Measurements from ENCODE around the gene LSM7.

The LSM7 gene

DNA sequence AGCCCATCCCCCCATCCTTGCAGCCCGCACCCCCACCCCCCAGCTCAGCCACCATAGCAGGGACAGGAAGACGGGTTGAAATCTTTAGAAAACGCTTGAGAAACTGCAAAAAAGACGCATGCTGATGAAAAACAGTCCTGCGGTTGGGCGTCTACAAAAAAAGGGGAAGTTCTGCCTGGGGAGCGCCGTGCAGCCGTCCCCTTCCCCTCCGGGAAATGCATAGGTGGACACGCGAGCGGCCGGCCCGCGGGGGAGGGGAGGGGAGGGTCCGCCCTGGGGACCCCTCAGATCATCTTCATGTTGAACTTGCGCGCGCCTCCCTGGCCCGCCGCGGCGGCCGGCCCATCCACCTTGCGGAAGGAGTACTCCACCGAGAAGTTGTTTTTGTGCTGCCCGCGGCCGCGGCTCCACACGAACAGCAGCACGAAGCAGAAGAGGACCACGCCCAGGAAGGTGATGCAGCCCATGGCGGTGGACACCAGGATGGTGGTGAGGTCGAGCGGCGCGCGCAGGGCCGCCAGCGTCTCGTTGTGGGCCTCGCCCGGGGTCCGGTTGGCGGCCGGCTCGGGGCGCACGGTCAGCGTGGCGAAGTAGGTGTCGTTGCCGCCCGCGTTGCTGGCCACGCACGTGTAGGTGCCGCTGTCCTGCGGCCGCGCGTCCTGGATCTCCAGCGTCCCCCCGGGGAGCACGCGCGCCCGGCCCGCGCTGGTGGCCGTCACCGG is 38.5 kb downstream of the LSM7 start:
- DNase-seq (ENCODE audit: low spot score): peak; percentile 92

DNA sequence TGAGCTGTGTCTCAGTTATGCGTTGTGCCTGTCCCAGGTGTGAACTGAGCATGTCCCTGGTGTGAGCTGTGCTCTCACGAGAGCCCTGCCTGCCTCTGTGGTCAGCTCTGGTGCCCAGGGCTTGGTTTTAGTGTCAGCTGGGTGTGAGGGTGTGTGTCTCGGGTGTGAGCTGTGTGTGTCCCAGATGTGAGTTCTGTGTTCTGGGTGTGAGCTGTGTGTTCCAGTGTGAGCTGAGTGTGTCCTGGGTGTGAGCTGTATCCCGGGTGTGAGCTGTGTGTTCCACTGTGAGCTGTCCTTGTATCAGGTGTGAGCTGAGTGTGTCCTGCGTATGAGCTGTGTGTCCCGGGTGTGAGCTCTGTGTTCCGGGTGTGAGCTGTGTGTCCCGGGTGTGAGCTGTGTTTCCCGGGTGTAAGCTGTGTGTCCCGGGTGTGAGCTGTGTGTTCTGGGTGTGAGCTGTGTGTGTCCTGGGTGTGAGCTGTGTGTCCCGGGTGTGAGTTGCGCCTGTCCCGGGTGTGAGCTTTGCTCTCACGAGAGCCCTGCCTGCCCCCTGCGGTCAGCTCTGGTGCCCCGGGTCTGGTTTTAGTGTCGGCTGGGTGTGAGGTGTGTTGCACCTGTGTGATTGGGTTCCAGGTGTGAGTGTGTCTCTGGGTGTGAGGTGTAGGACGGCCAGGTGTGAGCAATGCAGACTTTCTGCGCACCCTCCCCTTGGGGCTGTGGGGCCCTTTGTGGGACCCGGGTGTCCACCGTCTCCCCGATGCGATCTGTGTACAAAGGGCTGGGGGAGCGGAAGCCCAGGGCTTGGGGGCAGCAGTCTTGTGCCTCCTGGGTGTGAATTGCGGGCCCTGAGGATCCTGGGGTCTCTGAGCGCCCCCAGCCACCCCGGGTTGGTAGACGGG is 39.3 kb downstream of the LSM7 start:
- TF ChIP-seq, protein P1, sequence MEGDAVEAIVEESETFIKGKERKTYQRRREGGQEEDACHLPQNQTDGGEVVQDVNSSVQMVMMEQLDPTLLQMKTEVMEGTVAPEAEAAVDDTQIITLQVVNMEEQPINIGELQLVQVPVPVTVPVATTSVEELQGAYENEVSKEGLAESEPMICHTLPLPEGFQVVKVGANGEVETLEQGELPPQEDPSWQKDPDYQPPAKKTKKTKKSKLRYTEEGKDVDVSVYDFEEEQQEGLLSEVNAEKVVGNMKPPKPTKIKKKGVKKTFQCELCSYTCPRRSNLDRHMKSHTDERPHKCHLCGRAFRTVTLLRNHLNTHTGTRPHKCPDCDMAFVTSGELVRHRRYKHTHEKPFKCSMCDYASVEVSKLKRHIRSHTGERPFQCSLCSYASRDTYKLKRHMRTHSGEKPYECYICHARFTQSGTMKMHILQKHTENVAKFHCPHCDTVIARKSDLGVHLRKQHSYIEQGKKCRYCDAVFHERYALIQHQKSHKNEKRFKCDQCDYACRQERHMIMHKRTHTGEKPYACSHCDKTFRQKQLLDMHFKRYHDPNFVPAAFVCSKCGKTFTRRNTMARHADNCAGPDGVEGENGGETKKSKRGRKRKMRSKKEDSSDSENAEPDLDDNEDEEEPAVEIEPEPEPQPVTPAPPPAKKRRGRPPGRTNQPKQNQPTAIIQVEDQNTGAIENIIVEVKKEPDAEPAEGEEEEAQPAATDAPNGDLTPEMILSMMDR (IDR thresholded peaks at IDR 0.05; ENCODE audit: extremely low read depth, missing control alignments): no peak
- DNase-seq (ENCODE audit: low spot score): no peak

More for the DNA sequence above, 38.5 kb downstream of the LSM7 start:
- TF ChIP-seq, protein P1 (IDR thresholded peaks at IDR 0.05; ENCODE audit: extremely low read depth, missing control alignments): no peak

DNA sequence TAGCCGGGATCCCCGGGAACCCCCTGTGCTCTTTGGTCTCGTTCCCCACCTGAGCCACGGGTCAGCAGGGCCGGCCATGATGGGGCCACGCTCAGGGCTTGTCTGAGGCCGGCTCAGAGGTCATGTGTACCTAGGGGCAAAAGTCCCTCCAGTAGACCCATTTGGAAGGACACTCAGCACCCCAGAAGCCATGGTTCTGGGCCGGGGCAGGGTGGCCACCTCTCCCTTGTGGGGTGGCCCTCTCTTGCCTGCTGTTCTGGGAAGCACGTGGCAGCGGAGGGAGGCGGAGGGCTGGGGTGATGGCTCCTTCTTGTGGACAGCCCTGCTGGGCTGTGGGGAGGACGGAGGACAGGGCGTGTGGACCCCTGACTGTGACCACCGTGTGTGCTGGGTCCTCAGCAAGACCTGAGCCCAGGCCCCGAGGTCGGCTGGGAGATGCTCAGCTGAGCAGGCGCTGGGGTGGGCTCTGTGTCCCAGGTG is 40.0 kb downstream of the LSM7 start:
- DNase-seq (ENCODE audit: low spot score): no peak
- TF ChIP-seq, protein P1 (IDR thresholded peaks at IDR 0.05; ENCODE audit: extremely low read depth, missing control alignments): no peak

DNA sequence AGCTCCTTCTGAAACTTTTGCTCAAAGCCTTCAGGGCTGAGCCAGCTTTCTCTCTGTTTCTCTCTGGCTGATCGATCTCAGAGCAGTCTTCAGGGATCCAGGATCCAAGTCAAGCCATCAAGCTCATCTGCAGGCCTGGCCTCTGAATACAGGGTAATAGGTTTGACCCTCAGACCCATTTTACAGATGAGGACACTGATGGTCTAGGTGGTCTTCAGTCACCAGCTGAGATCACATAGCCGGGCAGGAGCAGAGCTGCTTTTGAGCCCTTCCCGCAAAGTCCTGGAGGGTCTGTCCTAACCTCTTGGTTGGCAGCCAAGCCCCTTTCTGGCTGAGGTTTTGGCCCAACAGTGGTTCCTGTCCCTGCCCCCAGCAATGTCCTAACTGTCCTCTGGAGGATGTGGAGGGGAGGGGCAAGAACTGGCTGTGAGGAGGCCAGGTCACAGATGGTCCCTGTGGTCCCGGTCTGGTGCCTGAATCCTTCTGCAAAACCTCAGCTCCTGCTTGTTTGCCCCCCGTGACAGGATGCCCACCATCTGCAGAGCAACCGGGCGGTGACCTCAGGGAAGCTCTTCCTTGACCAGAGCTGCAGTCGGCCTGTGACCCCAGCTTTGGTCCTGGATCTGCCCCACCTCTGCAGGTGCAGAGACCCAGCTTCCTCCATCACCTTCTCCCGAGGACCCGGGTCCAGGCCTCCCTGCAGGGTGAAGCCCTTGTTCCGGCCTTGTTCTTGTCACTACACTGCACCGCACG is 40.6 kb downstream of the LSM7 start:
- TF ChIP-seq, protein P1 (IDR thresholded peaks at IDR 0.05; ENCODE audit: extremely low read depth, missing control alignments): no peak
- DNase-seq (ENCODE audit: low spot score): no peak

DNA sequence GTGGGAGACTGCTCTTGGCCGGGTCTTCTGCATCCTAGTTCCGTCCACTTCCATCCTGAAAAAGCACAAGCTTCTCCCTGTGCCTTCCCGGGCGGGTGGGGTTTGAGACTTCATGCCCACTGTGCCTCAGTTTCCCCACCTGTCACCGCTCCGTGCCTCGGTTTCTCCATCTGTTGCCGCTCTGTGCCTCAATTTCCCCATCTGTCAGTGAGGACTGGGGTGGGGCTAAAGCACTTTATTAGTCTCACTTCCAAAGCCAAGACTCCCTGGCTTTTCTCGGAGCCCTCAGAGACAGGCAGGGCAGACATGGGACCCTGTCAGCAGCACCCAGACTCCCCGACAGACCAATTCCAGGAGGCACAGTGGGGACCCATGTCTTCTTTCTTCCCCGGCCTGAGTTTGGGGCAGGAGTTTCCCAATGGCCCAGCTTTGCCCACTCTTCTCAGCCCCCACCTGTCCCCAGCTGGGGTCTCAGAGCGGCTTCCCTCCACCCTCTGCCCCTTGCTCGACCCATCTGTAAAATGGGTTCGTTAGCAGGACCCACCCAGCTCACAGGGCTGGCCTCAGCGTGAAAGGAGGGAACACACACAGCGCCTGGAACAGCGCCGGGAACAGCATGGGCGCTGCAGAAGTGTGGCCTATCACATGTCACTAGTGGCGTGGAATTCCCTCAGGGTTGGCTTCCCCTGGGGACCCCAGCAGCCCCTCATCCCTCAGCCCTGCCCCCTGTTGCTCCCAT is 41.8 kb downstream of the LSM7 start:
- DNase-seq (ENCODE audit: low spot score): no peak
- TF ChIP-seq, protein P1 (IDR thresholded peaks at IDR 0.05; ENCODE audit: extremely low read depth, missing control alignments): no peak

DNA sequence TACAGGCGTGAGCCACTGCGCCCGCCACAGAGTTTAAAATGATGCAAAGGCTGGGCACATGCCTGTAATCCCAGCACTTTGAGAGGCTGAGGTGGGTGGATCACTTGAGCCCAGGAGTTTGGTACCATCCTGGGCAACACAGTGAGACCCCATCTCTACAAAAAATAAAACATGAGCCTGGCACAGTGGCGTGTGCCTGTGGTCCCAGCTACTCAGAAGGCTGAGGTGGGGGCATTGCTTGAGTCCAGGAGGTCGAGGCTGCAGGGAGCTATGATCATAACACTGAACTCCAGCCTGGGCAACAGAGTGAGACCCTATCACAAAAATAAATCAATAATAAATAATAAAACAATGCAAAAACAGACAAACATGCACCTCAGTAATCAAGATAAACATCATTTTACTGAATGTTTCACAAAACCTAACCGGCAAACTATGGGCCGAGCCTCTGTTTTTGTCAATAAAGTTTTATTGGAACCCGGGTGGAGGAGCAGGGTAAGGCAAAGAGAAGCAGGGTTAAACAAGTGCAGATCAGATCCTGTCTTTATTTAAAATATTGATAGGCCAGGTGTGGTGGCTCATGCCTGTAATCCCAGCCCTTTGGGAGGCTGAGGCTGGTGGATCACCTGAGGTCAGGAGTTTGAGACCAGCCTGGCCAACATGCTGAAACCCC is 44.4 kb downstream of the LSM7 start:
- DNase-seq (ENCODE audit: low spot score): no peak
- TF ChIP-seq, protein P1 (IDR thresholded peaks at IDR 0.05; ENCODE audit: extremely low read depth, missing control alignments): no peak

Data from GM20000 (cell line).